GM19438 (cell line): ENCODE data around the gene PREB.
"Not testable (repeated sequence)": the region's sequence is repeated elsewhere in the genome, so short reads cannot be mapped to it uniquely, and the experiment has no call there.

Experiments used
- ATAC-seq: cut with Tn5 transposase; IDR thresholded peaks from one replicate; pipeline ENCODE4 v1.9.1; 2021; ENCODE audit warnings: low read depth; ENCODE audit not compliant: unreplicated experiment

Gene PREB

DNA sequence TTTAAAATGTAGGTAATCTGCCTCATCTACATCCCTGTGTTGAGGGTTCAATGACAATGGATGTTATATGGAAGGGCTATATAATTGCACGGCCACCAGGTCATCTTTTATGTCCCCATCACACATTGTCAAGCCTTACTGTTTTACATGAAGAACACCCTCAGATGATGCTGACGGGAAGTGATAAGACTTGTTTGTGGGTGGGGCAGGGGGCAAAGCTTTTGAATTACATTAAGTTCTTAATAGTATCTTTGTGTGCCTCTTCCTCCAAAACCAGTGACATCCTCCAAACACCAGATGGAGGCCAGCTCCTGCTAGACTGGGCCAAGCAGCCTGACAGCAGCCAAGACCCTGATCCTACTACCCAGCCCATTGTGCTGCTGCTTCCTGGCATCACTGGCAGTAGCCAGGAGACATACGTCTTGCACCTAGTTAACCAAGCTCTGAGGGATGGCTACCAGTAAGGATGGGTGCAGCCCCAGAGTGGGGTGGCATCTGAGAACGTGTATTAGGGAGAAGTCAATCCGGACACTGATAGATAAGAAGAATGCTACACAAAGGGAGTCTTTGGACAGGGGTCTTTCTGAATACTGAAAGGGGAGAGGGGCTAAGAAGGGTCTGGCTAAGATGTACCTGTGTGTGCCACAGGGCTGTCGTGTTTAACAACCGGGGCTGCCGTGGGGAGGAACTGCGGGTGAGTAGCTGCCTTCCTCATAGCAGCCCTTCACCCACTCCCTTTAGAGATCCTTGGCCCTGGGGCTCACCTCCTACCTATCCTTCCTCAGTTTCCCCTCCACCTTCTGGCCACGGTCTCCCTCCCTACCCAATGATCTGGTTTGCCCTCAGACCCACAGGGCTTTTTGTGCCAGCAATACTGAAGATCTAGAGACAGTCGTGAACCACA is 5.5 kb downstream of the PREB start:
- ATAC-seq, result no peak

GRCh38 chr2:27127883-27128667 is 6.4 kb downstream of the PREB start:
- no peak for ATAC-seq

DNA sequence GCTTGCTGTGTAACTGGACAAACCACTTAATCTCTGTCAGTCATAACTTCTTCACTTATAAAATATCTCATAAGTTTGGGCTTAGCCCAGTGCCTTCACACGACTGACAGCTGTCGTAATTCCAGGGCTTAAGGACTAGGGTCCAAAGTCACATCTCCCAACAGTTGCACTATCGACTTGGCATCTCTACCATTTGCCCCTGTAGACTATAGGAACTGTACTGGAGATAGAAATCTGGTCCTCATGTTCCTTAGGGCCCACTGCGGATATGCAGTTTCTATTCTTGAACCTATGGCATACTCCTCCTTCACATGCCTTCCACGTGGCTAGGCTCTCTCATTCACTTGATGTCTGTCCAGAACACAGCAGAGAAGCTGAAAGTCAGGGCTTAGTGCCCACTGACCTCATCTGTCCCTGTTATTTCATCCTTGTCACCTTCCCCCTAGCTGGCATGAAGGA is 8.2 kb downstream of the PREB start:
- ATAC-seq, result no peak

DNA sequence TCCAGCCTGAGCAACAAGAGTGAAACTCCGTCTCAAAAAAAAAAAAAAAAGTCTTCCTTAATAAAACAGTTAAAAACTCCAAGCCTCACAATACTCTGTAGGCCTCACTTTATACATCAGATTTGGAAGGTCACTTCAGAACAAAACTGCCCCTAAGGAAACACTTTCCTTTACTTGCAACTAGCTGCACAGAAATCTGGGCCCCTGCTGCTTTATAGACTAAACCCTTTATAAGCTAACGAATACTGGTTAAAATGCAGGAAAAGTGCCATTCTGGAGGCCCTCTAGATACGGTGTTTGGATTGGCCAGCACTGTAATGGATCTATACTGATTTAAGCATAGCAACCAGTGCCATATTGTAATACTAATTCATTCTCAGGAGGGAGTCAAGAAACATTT is 9.3 kb downstream of the PREB start:
- no peak for ATAC-seq

DNA sequence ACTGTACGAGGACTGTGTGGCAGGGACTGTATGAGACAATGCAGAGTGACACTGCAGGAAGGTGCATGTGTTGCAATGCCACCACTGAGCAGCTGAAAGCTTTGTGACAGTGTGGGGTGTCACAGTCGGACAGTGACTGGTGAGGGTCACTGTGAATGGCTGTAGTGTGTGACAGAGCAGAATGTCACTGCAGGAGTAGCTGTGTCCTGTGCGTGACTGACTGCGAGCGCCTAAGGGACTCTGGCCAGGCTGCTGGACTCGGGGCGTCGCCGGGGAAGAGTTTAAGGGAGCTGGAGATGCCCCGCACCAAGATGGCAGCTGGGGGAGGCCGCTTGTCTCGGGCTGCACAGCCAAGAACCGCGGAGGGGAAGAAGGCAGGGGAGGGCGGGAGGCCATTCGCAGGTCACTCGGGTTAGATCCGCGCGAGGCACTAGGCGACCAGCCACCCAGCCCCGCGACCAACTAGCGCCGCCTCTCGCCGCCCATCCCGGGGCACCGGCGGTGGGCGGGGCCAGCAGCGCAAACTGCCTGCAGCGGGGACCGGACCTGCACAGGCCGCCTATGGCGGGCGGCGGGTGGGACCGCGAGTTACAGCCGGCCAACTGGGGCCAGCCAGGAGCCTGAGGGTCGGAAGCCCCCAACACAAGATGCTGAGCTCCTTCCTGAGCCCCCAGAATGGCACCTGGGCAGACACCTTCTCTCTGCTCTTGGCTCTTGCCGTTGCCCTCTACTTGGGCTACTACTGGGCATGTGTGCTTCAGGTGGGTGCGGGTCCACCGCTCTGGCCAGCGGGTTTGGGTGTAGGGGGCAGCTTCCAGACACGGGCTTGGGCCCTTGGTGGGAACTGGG is 10.9 kb downstream of the PREB start, which contains the start of gene ABHD1:
TSS of gene ABHD1 (plus strand) at position 514 of the 849 bp plus-strand sequence. CDS start at position 648, 134 bp downstream.
- ATAC-seq, result no peak

GRCh38 chr2:27122791-27123190 is 11.6 kb downstream of the PREB start:
- no peak for ATAC-seq

- no peak for ATAC-seq
Measured at GRCh38 chr2:27121906-27122305, 12.5 kb downstream of the PREB start.

- not testable (repeated sequence) for ATAC-seq
Measured at GRCh38 chr2:27119330-27119670, 15.1 kb downstream of the PREB start.

- ATAC-seq, result no peak
Measured at GRCh38 chr2:27118525-27119329, 15.7 kb downstream of the PREB start, which contains the start of gene CGREF1. Gene CGREF1, minus strand, starts transcription at chr2:27119128. Its CDS starts 14,762 bp downstream, at chr2:27104366.

GRCh38 chr2:27117995-27118524 is 16.4 kb downstream of the PREB start:
- no peak for ATAC-seq

DNA sequence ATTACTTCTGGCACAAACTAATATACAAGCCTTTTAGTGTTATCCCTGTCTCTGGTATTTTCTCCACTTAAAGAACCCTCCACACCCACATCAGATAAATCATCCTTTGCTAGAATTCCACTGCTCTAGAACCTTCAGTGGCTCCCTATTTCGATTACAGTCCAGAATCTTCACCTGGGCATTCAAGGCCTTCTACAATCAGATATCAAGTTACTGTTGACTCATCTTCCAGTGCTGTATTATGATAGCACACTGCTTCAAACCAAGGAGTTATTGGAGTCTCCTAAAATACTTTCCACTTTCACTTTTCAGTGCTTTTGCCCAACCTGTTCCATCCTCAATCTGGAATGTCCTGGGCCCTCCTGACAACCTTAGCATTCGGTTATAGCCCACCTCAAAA is 18.9 kb downstream of the PREB start:
- no peak for ATAC-seq

DNA sequence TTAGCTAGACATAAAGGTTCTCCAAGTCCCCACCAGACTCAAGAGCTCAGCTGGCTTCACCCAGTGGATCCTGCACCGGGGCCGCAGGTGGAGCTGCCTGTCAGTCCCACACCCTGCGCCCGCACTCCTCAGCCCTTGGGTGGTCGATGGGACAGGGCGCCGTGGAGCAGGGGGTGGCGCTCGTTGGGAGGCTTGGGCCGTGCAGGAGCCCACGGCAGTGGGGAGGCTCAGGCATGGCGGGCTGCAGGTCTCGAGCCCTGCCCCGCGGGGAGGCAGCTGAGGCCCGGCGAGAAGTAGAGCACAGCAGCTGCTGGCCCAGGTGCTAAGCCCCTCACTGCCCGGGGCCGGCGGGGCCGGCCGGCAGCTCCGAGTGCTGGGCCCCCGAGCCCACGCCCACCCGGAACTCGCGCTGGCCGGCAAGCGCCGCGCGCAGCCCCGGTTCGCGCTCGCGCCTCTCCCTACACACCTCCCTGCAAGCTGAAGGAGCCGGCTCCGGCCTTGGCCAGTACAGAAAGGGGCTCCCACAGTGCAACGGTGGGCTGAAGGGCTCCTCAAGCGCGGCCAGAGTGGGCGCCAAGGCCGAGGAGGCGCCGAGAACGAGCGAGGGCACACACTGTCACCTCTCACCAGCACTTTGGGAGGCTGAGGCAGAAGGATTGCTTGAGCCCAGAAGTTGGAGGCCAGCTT is 22.9 kb downstream of the PREB start:
- not testable (repeated sequence) for ATAC-seq

- ATAC-seq, result not testable (repeated sequence)
Measured at GRCh38 chr2:27110603-27111352, 23.7 kb downstream of the PREB start.

GRCh38 chr2:27109083-27109482 is 25.4 kb downstream of the PREB start:
- no peak for ATAC-seq

DNA sequence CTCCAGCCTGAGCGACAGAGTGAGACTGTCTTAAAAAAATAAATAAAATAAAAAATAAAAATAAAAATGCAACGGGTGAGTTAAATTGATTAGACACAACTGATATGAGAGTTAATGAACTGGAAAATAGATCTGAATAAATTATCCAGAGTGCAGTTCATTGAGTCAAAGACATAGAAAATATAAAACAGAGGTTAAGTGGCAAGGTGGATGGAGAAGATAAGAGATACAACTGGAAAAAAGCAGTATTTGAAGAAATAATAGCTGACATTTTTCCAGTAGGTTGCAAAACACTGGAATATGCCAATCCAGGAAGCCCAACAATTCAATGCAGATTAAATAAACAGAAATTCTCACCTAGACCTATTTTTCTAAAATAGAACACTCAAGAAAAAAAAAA is 26.2 kb downstream of the PREB start:
- ATAC-seq, result no peak

GRCh38 chr2:27105981-27106380 is 28.5 kb downstream of the PREB start:
- ATAC-seq, result no peak

DNA sequence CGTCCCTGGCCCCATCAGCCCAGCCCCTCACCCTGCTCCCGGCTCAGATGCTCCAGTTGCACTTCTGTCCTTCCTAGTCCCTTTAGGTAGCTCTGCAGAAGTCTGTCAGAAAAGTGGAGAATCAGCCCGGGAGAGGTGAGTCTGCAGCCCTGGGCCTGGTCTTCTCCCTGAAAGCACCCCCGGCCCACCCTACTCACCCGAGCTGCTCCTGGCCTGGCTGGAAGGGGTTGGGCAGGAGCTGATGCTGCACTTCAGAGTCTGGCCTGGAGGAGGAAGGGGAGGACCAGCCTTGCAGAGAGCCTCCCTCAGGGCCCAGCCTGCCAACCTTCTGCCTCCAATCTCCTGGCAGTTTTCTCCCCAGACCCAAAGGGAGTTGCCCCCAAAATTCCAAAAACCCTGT is 32.1 kb downstream of the PREB start:
- no peak for ATAC-seq

GRCh38 chr2:27100036-27100435 is 34.4 kb downstream of the PREB start:
- ATAC-seq, result no peak
